NT2/D1 (cell line): Measurements from ENCODE around the gene CAMK1G.

Experiments
- SUZ12 ChIP-seq: IDR thresholded peaks from 2 replicates; pipeline ENCODE4 v1.6.1; 2011; ENCODE audit not compliant: insufficient read length, insufficient read depth; ENCODE audit errors: extremely low read depth
- YY1 ChIP-seq: IDR thresholded peaks from 2 replicates; pipeline ENCODE4 v1.6.1; 2011; ENCODE audit not compliant: insufficient read length, insufficient read depth
- ZNF274 ChIP-seq: IDR thresholded peaks from 2 replicates; pipeline ENCODE4 v1.6.1; 2011; ENCODE audit warnings: mild to moderate bottlenecking, low read depth, low read length

DNA sequence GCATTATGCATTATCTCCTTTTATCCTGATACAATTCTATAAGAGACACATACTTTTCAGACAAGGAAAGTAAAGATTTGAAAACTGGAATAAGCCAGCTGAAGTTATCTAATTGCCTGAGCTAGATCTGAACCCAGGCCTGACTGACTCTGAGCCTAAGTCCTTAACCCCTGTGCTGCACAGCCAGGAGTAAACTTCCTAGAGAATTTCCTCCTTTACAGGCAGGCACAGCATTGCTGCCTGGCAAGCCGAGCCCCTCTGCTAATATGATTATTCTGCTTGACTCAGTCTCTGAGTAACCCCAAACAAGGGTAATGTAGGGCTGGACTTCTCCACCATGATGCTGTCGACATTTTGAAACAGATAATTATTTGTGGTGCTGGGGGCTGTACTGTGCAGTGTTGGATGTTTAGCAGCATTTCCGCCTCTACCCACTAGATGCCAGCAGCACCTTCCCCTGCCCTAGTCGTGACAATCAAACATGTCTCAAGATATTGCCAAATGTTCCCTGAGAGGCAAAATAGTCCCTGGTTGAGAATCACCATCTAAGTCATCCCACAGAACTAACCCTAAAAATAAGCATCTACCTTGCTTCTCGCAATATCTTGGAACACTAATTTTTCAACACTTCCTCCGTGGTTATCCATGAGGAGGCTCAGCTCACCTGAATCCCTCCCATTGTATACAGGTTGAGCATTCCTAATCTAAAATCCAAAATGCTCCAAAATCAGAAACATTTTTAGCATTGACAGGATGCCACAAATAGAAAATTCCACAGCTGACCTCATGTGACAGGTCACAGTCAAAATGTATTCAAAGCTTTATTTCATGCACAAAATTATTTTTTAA, 18.5 kb downstream of the CAMK1G start:
- TF ChIP-seq YY1: no peak
- no peak for TF ChIP-seq ZNF274
- TF ChIP-seq SUZ12: no peak
